GM18511 (cell line): ENCODE data around the gene PHF21B.

ENCODE experiments used
- ATAC-seq: cut with Tn5 transposase; IDR thresholded peaks from one replicate; pipeline ENCODE4 v1.9.1; 2021; ENCODE audit warnings: mild to moderate bottlenecking, moderate library complexity; ENCODE audit not compliant: unreplicated experiment

Gene PHF21B

GRCh38 chr22:44938886-44939285 is 70.9 kb downstream of the PHF21B start:
- no peak for ATAC-seq

- ATAC-seq = no peak
Measured at GRCh38 chr22:44937216-44937615, 72.6 kb downstream of the PHF21B start.

- ATAC-seq = no peak
Measured at GRCh38 chr22:44936201-44936600, 73.6 kb downstream of the PHF21B start.

GRCh38 chr22:44935724-44936123 is 74.1 kb downstream of the PHF21B start:
- no peak for ATAC-seq

GRCh38 chr22:44934454-44934735 is 75.4 kb downstream of the PHF21B start:
- ATAC-seq = no peak

GRCh38 chr22:44933666-44934453 is 75.9 kb downstream of the PHF21B start:
- no peak for ATAC-seq

GRCh38 chr22:44932493-44932892 is 77.3 kb downstream of the PHF21B start:
- no peak for ATAC-seq

GRCh38 chr22:44931766-44932165 is 78.0 kb downstream of the PHF21B start:
- no peak for ATAC-seq

- no peak for ATAC-seq
Measured at GRCh38 chr22:44931077-44931540, 78.7 kb downstream of the PHF21B start.

- no peak for ATAC-seq
Measured at GRCh38 chr22:44930711-44931035, 79.1 kb downstream of the PHF21B start.

- no peak for ATAC-seq
Measured at GRCh38 chr22:44930016-44930710, 79.6 kb downstream of the PHF21B start.

GRCh38 chr22:44929359-44930015 is 80.3 kb downstream of the PHF21B start:
- no peak for ATAC-seq

GRCh38 chr22:44928711-44929358 is 81.0 kb downstream of the PHF21B start:
- no peak for ATAC-seq

- ATAC-seq = no peak
Measured at GRCh38 chr22:44928136-44928463, 81.7 kb downstream of the PHF21B start.

GRCh38 chr22:44927463-44928135 is 82.2 kb downstream of the PHF21B start:
- no peak for ATAC-seq

GRCh38 chr22:44926491-44927415 is 83.1 kb downstream of the PHF21B start:
- no peak for ATAC-seq

- no peak for ATAC-seq
Measured at GRCh38 chr22:44926124-44926475, 83.7 kb downstream of the PHF21B start.

GRCh38 chr22:44925465-44926123 is 84.2 kb downstream of the PHF21B start:
- no peak for ATAC-seq

GRCh38 chr22:44924710-44925109 is 85.1 kb downstream of the PHF21B start:
- ATAC-seq = no peak

GRCh38 chr22:44924098-44924497 is 85.7 kb downstream of the PHF21B start:
- ATAC-seq = no peak
